Measurements from ENCODE around the gene PNMA6A.
A peak's percentile ranks its signal among the peaks of the same experiment; 100 is the strongest.

PNMA6A gene

GRCh38 chrX:153032397-153033118 is 39.7 kb upstream of the PNMA6A start:
- H3K9ac ChIP-seq (ENCODE audit: low read length), result no peak overlapping the region
- H3K18ac ChIP-seq (ENCODE audit: low read length), result no peak overlapping the region
- H3K4me2 ChIP-seq (ENCODE audit: low read length), result no peak overlapping the region
- H3K27me3 ChIP-seq (ENCODE audit: insufficient read depth, low read length, poor library complexity), result no peaks in the 10 kb centered on the region
- no peak overlapping the region for H3K4ac ChIP-seq (ENCODE audit: low read depth, low read length)
- H4K8ac ChIP-seq (ENCODE audit: low read depth, low read length), result no peak overlapping the region
- no peak overlapping the region for H2BK120ac ChIP-seq (ENCODE audit: low read depth, low read length)
- H2AK5ac ChIP-seq (ENCODE audit: low read length), result no peak overlapping the region
- WGBS (ENCODE audit: extremely low coverage, insufficient coverage, low lambda C conversion rate), result no CpG with 5 or more reads among the region's 64 CpGs
- no peaks in the 10 kb centered on the region for H3K79me2 ChIP-seq (ENCODE audit: control insufficient read depth, insufficient read depth, low read length)
- no peaks in the 10 kb centered on the region for H3K79me1 ChIP-seq (ENCODE audit: low read length)
- no peak overlapping the region for H3K27ac ChIP-seq (ENCODE audit: low read depth, low read length)
- H3K23ac ChIP-seq (ENCODE audit: low read length), result no peak overlapping the region
- H3K56ac ChIP-seq (ENCODE audit: low read length), result peak overlapping the region; percentile 42
- no peak overlapping the region for H2BK5ac ChIP-seq (ENCODE audit: low read length)
- peak; percentile 57 for DNase-seq
- no peak overlapping the region for H3K4me3 ChIP-seq (ENCODE audit: low read length)
- peak overlapping the region; percentile 56 for H4K5ac ChIP-seq (ENCODE audit: low read length)
- H2BK15ac ChIP-seq (replicated peaks; ENCODE audit: low read depth), result no peak overlapping the region
- no peaks in the 10 kb centered on the region for H3K4me1 ChIP-seq (ENCODE audit: control insufficient read depth, low read depth, low read length)
- H3K36me3 ChIP-seq (ENCODE audit: control insufficient read depth, insufficient read depth, low read length), result no peaks in the 10 kb centered on the region

- Histone ChIP-seq H3K79me2 (ENCODE audit: control insufficient read depth, insufficient read depth, low read length) (no peaks in the 10 kb centered on the region), H4K8ac (ENCODE audit: low read depth, low read length) (no peak overlapping the region), H3K79me1 (ENCODE audit: low read length) (no peaks in the 10 kb centered on the region), H2BK5ac (ENCODE audit: low read length) (no peak overlapping the region), H3K56ac (ENCODE audit: low read length) (no peak overlapping the region), H2BK120ac (ENCODE audit: low read depth, low read length) (no peak overlapping the region), H3K18ac (ENCODE audit: low read length) (no peak overlapping the region), H3K27me3 (ENCODE audit: insufficient read depth, low read length, poor library complexity) (no peaks in the 10 kb centered on the region), H3K4me1 (ENCODE audit: control insufficient read depth, low read depth, low read length) (no peaks in the 10 kb centered on the region), H3K23ac (ENCODE audit: low read length) (no peak overlapping the region), H4K5ac (ENCODE audit: low read length) (no peak overlapping the region), H2BK15ac (replicated peaks; ENCODE audit: low read depth) (no peak overlapping the region), H3K9ac (ENCODE audit: low read length) (no peak overlapping the region), H3K4me3 (ENCODE audit: low read length) (no peak overlapping the region), H3K4me2 (ENCODE audit: low read length) (no peak overlapping the region), H2AK5ac (ENCODE audit: low read length) (no peak overlapping the region), H3K4ac (ENCODE audit: low read depth, low read length) (no peak overlapping the region), H3K36me3 (ENCODE audit: control insufficient read depth, insufficient read depth, low read length) (no peaks in the 10 kb centered on the region), H3K27ac (ENCODE audit: low read depth, low read length) (no peak overlapping the region)
- no CpG with 5 or more reads among the region's 2 CpGs for WGBS (ENCODE audit: extremely low coverage, insufficient coverage, low lambda C conversion rate)
- DNase-seq, result no peak
Observed at GRCh38 chrX:153049093-153049492, 23.2 kb upstream of the PNMA6A start.

- Histone ChIP-seq H2BK5ac (ENCODE audit: low read length) (no peak overlapping the region), H3K36me3 (ENCODE audit: control insufficient read depth, insufficient read depth, low read length) (no peaks in the 10 kb centered on the region), H3K27me3 (ENCODE audit: insufficient read depth, low read length, poor library complexity) (no peaks in the 10 kb centered on the region), H2BK120ac (ENCODE audit: low read depth, low read length) (no peak overlapping the region), H3K4ac (ENCODE audit: low read depth, low read length) (no peak overlapping the region), H3K4me3 (ENCODE audit: low read length) (no peak overlapping the region), H3K23ac (ENCODE audit: low read length) (no peak overlapping the region), H2AK5ac (ENCODE audit: low read length) (no peak overlapping the region), H3K27ac (ENCODE audit: low read depth, low read length) (no peak overlapping the region), H3K79me1 (ENCODE audit: low read length) (no peaks in the 10 kb centered on the region), H2BK15ac (replicated peaks; ENCODE audit: low read depth) (no peak overlapping the region), H3K56ac (ENCODE audit: low read length) (no peak overlapping the region), H3K18ac (ENCODE audit: low read length) (no peak overlapping the region), H4K5ac (ENCODE audit: low read length) (no peak overlapping the region), H3K4me2 (ENCODE audit: low read length) (no peak overlapping the region), H3K4me1 (ENCODE audit: control insufficient read depth, low read depth, low read length) (no peaks in the 10 kb centered on the region), H3K9ac (ENCODE audit: low read length) (no peak overlapping the region), H4K8ac (ENCODE audit: low read depth, low read length) (no peak overlapping the region), H3K79me2 (ENCODE audit: control insufficient read depth, insufficient read depth, low read length) (no peaks in the 10 kb centered on the region)
- DNase-seq, result no peak
- WGBS (ENCODE audit: extremely low coverage, insufficient coverage, low lambda C conversion rate), result no CpG with 5 or more reads among the region's 1 CpG
Observed at GRCh38 chrX:153052534-153052933, 19.7 kb upstream of the PNMA6A start.

- no peaks in the 10 kb centered on the region for H3K27me3 ChIP-seq (ENCODE audit: insufficient read depth, low read length, poor library complexity)
- H3K23ac ChIP-seq (ENCODE audit: low read length), result no peak within 1 kb of the TSS
- H3K27ac ChIP-seq (ENCODE audit: low read depth, low read length), result no peak within 1 kb of the TSS
Observed at GRCh38 chrX:153055871-153056749, 16.1 kb upstream of the PNMA6A start, which contains the start of gene PNMA3. Gene PNMA3 (plus strand): TSS chrX:153056470. CDS start chrX:153057056, 586 bp downstream.

GRCh38 chrX:153057281-153057680 is 15.0 kb upstream of the PNMA6A start:
- H2BK5ac ChIP-seq (ENCODE audit: low read length), result no peak overlapping the region
- no peak overlapping the region for H3K56ac ChIP-seq (ENCODE audit: low read length)
- H3K27ac ChIP-seq (ENCODE audit: low read depth, low read length), result no peak overlapping the region
- H3K4ac ChIP-seq (ENCODE audit: low read depth, low read length), result no peak overlapping the region
- H3K4me2 ChIP-seq (ENCODE audit: low read length), result no peak overlapping the region
- no peak overlapping the region for H3K23ac ChIP-seq (ENCODE audit: low read length)
- H3K4me3 ChIP-seq (ENCODE audit: low read length), result no peak overlapping the region
- DNase-seq, result no peak
- no peaks in the 10 kb centered on the region for H3K79me1 ChIP-seq (ENCODE audit: low read length)
- no peak overlapping the region for H3K9ac ChIP-seq (ENCODE audit: low read length)
- H3K27me3 ChIP-seq (ENCODE audit: insufficient read depth, low read length, poor library complexity), result no peaks in the 10 kb centered on the region
- H2BK15ac ChIP-seq (replicated peaks; ENCODE audit: low read depth), result no peak overlapping the region
- no peaks in the 10 kb centered on the region for H3K79me2 ChIP-seq (ENCODE audit: control insufficient read depth, insufficient read depth, low read length)
- no peak overlapping the region for H2BK120ac ChIP-seq (ENCODE audit: low read depth, low read length)
- whole genome bisulfite sequencing (ENCODE audit: extremely low coverage, insufficient coverage, low lambda C conversion rate), result no CpG with 5 or more reads among the region's 11 CpGs
- H3K18ac ChIP-seq (ENCODE audit: low read length), result no peak overlapping the region
- no peaks in the 10 kb centered on the region for H3K4me1 ChIP-seq (ENCODE audit: control insufficient read depth, low read depth, low read length)
- H4K5ac ChIP-seq (ENCODE audit: low read length), result no peak overlapping the region
- H3K36me3 ChIP-seq (ENCODE audit: control insufficient read depth, insufficient read depth, low read length), result no peaks in the 10 kb centered on the region
- H4K8ac ChIP-seq (ENCODE audit: low read depth, low read length), result no peak overlapping the region
- H2AK5ac ChIP-seq (ENCODE audit: low read length), result no peak overlapping the region

More at GRCh38 chrX:153055871-153056749, 16.1 kb upstream of the PNMA6A start, which contains the start of gene PNMA3:
- Histone ChIP-seq H3K18ac (ENCODE audit: low read length) (no peak within 1 kb of the TSS), H3K79me1 (ENCODE audit: low read length) (no peaks in the 10 kb centered on the region), H3K56ac (ENCODE audit: low read length) (no peak within 1 kb of the TSS), H4K8ac (ENCODE audit: low read depth, low read length) (no peak within 1 kb of the TSS), H4K5ac (ENCODE audit: low read length) (no peak within 1 kb of the TSS), H3K4me3 (ENCODE audit: low read length) (no peak within 1 kb of the TSS), H3K4me1 (ENCODE audit: control insufficient read depth, low read depth, low read length) (no peaks in the 10 kb centered on the region), H2BK5ac (ENCODE audit: low read length) (no peak within 1 kb of the TSS), H3K36me3 (ENCODE audit: control insufficient read depth, insufficient read depth, low read length) (no peaks in the 10 kb centered on the region), H2BK120ac (ENCODE audit: low read depth, low read length) (no peak within 1 kb of the TSS), H3K9ac (ENCODE audit: low read length) (no peak within 1 kb of the TSS), H2BK15ac (replicated peaks; ENCODE audit: low read depth) (no peak within 1 kb of the TSS), H3K4me2 (ENCODE audit: low read length) (no peak within 1 kb of the TSS), H2AK5ac (ENCODE audit: low read length) (no peak within 1 kb of the TSS), H3K79me2 (ENCODE audit: control insufficient read depth, insufficient read depth, low read length) (no peaks in the 10 kb centered on the region), H3K4ac (ENCODE audit: low read depth, low read length) (no peak within 1 kb of the TSS)
- DNase-seq, result peak; percentile 4
- no CpG with 5 or more reads among the region's 80 CpGs for WGBS (ENCODE audit: extremely low coverage, insufficient coverage, low lambda C conversion rate)

Measured in mesendoderm (in vitro differentiated cells).